GM18526 (cell line): ENCODE measurements around the gene ALX3.

Experiments used
- POLR2A ChIP-seq: IDR thresholded peaks from 3 replicates; pipeline ENCODE4 v1.6.1; 2011; ENCODE audit not compliant: insufficient read length; ENCODE audit errors: extremely low read depth

Gene ALX3

GRCh38 chr1:110060662-110061060, 9.8 kb downstream of the ALX3 start:
- TF ChIP-seq POLR2A, result no peak

GRCh38 chr1:110060034-110060661, 10.3 kb downstream of the ALX3 start:
- no peak for TF ChIP-seq POLR2A

GRCh38 chr1:110059133-110059863, 11.2 kb downstream of the ALX3 start:
- no peak for TF ChIP-seq POLR2A

DNA sequence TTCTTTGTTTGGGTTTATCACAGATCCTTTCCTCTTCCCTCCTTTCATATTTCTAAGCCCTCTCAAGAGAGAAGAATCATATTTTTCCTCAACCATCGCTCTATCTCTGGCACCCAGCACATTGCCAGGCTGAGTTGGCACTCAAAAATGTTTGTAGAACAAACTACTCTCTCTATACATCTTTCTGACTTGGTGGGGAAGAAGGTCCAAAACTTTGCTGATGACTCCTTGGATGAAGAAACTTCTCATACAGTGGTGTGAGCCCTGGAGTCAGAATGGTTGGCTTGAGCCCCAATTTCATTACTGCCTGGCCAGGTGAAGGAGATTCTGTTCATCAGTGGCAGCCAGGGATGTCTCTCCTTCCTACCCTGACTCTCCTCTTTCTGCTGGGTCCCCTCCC, 11.9 kb downstream of the ALX3 start:
- TF ChIP-seq POLR2A, result no peak

DNA sequence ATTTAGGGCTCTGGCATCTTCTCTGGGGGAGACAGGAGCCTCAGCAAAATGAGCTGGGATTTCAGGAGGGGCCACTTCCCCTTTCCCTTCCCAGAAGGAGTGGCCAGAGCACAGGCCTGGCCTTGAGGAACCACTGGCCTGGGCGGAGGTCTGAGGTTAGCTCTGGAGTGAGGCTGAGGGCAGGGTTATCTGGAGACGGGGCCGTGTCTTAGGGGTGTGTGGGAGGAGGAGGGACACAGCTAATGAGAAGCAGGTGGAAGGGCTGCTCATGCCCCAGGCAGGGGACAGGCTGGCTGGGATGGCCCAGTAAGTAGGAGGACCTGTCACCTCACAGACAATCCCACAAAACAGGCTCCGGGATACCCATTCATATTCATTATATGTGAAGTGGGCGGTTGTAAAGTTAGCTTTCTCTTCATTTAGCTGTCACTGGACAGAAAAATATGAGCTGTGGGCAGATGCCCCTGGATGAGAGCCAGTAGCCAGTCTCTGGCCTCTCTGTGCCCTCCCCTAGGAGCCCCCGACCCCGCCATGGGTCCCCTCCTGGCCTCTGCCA, 12.4 kb downstream of the ALX3 start:
- TF ChIP-seq POLR2A, result no peak

- no peak for TF ChIP-seq POLR2A
Measured at GRCh38 chr1:110056776-110057175, 13.7 kb downstream of the ALX3 start.

GRCh38 chr1:110056285-110056683, 14.2 kb downstream of the ALX3 start:
- no peak for TF ChIP-seq POLR2A

DNA sequence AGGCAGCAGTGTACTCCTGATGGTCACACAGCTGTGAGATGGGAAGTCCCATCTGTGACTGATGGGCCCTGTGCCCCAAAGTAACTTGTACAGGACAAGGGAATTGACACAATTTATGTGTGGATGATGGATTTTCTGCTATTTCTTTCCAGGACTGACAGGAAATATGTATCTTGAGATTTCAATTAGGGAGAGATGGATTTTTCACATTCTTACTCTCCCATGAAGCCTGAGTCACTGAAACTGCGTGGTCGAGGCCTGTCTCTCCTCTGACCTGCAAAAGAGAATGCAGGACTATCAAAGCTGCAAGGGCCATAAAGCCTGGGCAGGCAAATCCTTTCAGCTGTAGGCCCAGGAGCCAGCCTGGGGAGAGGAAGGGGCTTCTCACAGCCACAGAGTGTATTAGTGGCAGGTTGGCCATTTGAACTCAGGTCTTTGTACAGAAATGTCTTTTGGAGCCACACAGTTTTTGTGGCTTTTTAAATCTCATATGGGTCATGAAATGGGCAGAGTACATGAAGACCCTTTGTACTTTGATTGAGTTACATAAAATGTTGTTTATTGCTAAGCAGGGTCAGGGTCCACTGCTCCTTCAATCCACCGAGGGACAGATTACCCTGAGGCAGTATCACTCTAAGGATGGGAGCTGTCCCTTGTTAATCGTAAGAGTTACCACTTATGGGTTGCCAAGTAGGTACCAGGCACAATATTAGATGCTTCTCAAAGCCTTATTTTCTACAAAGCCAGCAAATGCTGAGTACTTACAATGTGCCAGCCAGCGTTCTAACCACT, 14.8 kb downstream of the ALX3 start:
- no peak for TF ChIP-seq POLR2A

DNA sequence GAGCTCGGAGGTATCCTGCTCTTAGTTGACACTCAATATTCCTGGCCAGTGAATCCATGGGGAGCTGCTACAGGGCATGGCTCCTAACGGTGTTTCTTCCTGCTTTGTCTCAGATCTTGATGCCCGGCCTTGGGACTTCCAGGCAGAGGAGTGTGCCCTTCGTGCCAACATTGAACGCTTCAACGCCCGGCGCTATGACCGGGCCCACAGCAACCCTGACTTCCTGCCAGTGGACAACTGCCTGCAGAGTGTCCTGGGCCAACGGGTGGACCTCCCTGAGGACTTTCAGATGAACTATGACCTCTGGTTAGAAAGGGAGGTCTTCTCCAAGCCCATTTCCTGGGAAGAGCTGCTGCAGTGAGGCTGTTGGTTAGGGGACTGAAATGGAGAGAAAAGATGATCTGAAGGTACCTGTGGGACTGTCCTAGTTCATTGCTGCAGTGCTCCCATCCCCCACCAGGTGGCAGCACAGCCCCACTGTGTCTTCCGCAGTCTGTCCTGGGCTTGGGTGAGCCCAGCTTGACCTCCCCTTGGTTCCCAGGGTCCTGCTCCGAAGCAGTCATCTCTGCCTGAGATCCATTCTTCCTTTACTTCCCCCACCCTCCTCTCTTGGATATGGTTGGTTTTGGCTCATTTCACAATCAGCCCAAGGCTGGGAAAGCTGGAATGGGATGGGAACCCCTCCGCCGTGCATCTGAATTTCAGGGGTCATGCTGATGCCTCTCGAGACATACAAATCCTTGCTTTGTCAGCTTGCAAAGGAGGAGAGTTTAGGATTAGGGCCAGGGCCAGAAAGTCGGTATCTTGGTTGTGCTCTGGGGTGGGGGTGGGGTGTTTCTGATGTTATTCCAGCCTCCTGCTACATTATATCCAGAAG, 16.7 kb downstream of the ALX3 start:
- TF ChIP-seq POLR2A, result no peak

- no peak for TF ChIP-seq POLR2A
Measured at GRCh38 chr1:110051262-110051648, 19.2 kb downstream of the ALX3 start.

GRCh38 chr1:110050602-110051261, 19.7 kb downstream of the ALX3 start:
- no peak for TF ChIP-seq POLR2A

DNA sequence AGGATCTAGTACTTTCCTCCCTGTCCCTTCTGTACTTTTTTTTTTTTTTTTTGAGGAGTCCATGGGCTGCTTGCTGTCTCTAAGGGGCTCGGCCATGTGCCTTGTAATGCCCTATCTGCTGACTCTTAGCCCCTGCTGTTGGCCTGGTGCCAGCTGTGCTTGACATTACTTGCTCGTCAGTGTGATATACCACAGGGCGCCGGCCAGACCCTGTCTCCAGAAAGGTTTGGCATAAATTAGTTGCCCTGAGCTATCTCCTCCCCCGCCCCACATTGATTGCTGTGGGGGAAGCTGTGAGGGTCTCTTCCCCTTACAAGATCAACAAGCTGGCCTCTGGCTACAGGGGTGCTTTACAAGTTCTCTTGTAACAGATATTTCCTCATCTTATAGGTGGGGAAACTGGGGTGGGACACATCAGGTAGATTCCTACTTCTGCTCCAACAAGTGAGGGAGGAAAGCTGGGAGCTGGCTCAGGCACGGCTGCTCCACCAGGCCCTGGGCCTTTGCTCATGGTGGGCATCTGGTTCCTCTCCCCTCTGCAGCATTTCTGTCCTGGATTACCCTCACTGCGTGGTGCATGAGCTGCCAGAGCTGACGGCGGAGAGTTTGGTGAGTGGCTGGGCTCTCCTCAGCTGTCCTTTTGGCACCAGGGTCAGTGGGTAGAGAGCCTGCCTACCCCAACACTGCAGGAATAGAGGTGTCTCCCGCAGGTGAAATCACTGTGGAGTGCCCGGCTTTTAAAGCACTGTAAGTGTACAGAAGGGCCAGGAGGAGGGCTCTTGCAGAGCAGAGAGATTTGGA, 20.5 kb downstream of the ALX3 start:
- no peak for TF ChIP-seq POLR2A

GRCh38 chr1:110048923-110049601, 21.4 kb downstream of the ALX3 start:
- no peak for TF ChIP-seq POLR2A

- no peak for TF ChIP-seq POLR2A
Measured at GRCh38 chr1:110048240-110048639, 22.2 kb downstream of the ALX3 start.
